Adrenal gland (tissue), 12 donors: ENCODE results near the gene GRID1. TPM values are rescaled to one million over a fixed set of nuclear protein-coding genes. Genes with fewer than 3 reads are reported as not detected.

Experiments
- DNase-seq, 7 donors: peaks; one replicate each; pipeline ENCODE4 v3.0.0-alpha.2; 2019 to 2020
- H3K27ac ChIP-seq, 5 donors: fragments of 200-600 bp; sonication (generic) in 4 of 5; 1 replicate in 3 of 5; 2 replicates in 2 of 5; pipeline versions ENCODE4 v1.5.1 to v1.8.0; 2016 to 2020; ENCODE audit warnings: mild to moderate bottlenecking in 1 of 5
- H3K27me3 ChIP-seq: fragments of 200-600 bp; 2 replicates; pipeline ENCODE4 v1.8.0; 2021
- H3K36me3 ChIP-seq, 2 donors: fragments of 200-600 bp; replicated peaks in 1 of 2; 1 replicate in 1 of 2; 2 replicates in 1 of 2; pipeline versions ENCODE4 v1.5.1 to v1.8.0; 2018 to 2022
- H3K4me1 ChIP-seq, 2 donors: fragments of 200-600 bp; replicated peaks in 1 of 2; 1 replicate in 1 of 2; 2 replicates in 1 of 2; pipeline versions ENCODE4 v1.5.1 to v1.8.0; 2018 to 2021
- H3K4me3 ChIP-seq, 4 donors: fragments of 200-600 bp; sonication (generic) in 3 of 4; one replicate each; pipeline ENCODE4 v1.5.1; 2016 to 2018
- H3K9me3 ChIP-seq, 3 donors: fragments of 200-600 bp; sonication (generic) in 1 of 3; replicated peaks in 1 of 3; 1 replicate in 2 of 3; 2 replicates in 1 of 3; pipeline versions ENCODE4 v1.5.1 to v1.8.0; 2016 to 2021
- POLR2A ChIP-seq, 2 donors: fragments of 450-650 bp; IDR thresholded peaks; one replicate each; pipeline ENCODE4 v1.6.1; 2017; ENCODE audit warnings: antibody characterized with exemption in 2 of 2, mild to moderate bottlenecking in 2 of 2, moderate library complexity in 1 of 2
- WGBS, 4 donors: extraction: QIAGEN DNeasy Blood & Tissue Kit in 2 of 4; methylation state at CpG; one replicate each; pipeline versions ENCODE4 v1.1.5 to v1.1.7; 2013 to 2017; 5-methylcytosine and 5-hydroxymethylcytosine counted together
- intact Hi-C, 2 donors: fragments of 100-400 bp; cut with DNase I; formaldehyde crosslinking; loops; one replicate each; pipeline versions ENCODE4 v1.14.1 to v1.15.0; 2022 to 2023
- polyA plus RNA-seq, 3 donors: library from polyadenylated mRNA; stranded (reverse); fragments of 200-250 nt in 2 of 3; fragments of 350-450 nt in 1 of 3; fragmentation: Illumina TruSeq in 1 of 3; extraction: RNeasy Lipid Tissue Mini Kit (QIAGEN cat#74804) in 1 of 3; gene quantifications; one replicate each; pipeline ENCODE4 v1.2.3, GENCODE V29; 2013 to 2014
- total RNA-seq, 9 donors: library from RNA; depleted of rRNA in 4 of 9; stranded (reverse); fragments of >200 nt in 4 of 9; fragments of 120-200 nt in 1 of 9; fragmentation: NEBNext Ultra II Directional in 1 of 9; extraction: Animal tissue kit (Norgen Biotek cat#: 25700) in 1 of 9; gene quantifications; one replicate each; pipeline versions ENCODE4 v1.1.0 to v1.2.4, GENCODE V29; 2013 to 2023
- TF ChIP-seq, protein P1 (sequence below), 6 experiments: fragments of 450-650 bp in 4 of 6; fragments of 200-600 bp in 2 of 6; sonication (generic) in 1 of 6; IDR thresholded peaks; 1 replicate in 5 of 6; 2 replicates in 1 of 6; pipeline versions ENCODE4 v1.5.1 to v1.8.0; 2016 to 2021; ENCODE audit warnings: antibody characterized with exemption in 6 of 6, mild to moderate bottlenecking in 2 of 6, moderate library complexity in 1 of 6
- donor health status: healthy with polysubstance abuse.
- donor health status: Bipolar disorder and iron deficiency.
- donor health status: DM: yes; HTN: yes; CAD: no.
- donor health status: DM: no; HTN: no; CAD: no.
- donor health status: DM: no; HTN: no; CAD: no.
- donor health status: DM: yes; HTN: yes; CAD: no.

The GRID1 gene
- total and polyA plus RNA-seq, 12 donors = 2.2 to 8.0 (median 4.1) TPM

DNA sequence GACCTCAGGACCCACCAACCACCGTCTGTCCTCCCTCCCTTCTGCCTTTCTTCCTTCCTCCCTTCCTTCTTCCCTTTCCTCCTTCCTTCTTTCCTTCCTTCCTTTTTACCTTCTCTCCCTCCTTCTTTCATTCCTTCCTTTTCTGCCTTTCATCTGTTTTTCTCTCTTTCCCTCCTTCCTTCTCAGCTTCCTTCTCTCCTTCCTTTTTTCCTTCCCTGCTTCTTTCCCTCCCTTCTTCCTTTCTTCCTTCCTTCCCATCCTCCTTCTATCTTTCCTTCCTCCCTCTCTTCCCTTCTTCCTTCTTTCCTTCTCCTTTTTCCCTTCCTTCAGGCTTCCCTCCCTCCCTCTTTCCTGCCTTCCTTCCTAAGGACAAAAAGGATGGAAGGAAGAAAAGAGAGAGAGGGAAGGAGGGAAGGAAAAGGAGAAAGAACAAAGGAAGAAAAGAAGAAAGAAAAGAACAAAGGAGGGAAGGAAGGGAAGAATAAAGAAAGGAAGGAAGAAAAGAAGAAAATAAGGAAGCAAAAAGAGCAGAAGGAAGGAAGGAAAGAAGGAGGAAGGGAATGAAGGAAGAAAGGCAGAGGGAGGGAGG is 405.0 kb downstream of the GRID1 start:
- H3K4me3 ChIP-seq = no peak overlapping the region
- intact Hi-C loops = no loop called here
- 76 to 90% (median 81%) methylated on average over 1 of the region's 1 CpG for WGBS, 4 donors

DNA sequence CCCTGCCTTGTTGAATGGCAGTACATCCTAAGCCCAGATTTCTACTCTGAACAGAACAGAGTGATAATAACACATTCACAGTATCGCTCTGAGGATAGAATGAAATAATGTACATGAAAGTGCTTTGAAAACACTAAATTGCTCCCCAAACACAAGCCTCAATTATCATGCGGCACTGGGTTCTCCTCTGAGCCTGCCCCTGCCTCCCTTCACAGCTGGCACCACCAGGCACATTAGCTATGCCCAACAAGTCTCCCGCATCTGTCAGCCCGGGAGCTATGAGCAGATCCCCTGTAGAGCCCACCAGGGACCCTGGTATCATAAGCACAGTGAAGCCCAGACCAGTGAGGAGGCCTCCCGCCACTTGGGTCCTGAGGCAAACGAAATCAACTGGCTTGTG is 405.5 kb downstream of the GRID1 start:
- Histone ChIP-seq H3K9me3 (no peaks in the 10 kb centered on the region), H3K27ac (no peak overlapping the region), H3K27me3 (no peaks in the 10 kb centered on the region), H3K4me1 (no peaks in the 10 kb centered on the region), H3K4me3 (no peak overlapping the region), H3K36me3 (no peaks in the 10 kb centered on the region)
- intact Hi-C loops = no loop called here
- no peak for TF ChIP-seq POLR2A (IDR thresholded peaks at IDR 0.05)
- TF ChIP-seq, protein P1, sequence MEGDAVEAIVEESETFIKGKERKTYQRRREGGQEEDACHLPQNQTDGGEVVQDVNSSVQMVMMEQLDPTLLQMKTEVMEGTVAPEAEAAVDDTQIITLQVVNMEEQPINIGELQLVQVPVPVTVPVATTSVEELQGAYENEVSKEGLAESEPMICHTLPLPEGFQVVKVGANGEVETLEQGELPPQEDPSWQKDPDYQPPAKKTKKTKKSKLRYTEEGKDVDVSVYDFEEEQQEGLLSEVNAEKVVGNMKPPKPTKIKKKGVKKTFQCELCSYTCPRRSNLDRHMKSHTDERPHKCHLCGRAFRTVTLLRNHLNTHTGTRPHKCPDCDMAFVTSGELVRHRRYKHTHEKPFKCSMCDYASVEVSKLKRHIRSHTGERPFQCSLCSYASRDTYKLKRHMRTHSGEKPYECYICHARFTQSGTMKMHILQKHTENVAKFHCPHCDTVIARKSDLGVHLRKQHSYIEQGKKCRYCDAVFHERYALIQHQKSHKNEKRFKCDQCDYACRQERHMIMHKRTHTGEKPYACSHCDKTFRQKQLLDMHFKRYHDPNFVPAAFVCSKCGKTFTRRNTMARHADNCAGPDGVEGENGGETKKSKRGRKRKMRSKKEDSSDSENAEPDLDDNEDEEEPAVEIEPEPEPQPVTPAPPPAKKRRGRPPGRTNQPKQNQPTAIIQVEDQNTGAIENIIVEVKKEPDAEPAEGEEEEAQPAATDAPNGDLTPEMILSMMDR (IDR thresholded peaks at IDR 0.05) = no peak
- WGBS, 4 donors = 85 to 91% (median 88%) methylated on average over 6 of the region's 6 CpGs
- DNase-seq = no peak

More for the DNA sequence above, 405.0 kb downstream of the GRID1 start:
- H3K4me1 ChIP-seq = no peaks in the 10 kb centered on the region
- no peak for TF ChIP-seq POLR2A (IDR thresholded peaks at IDR 0.05)
- TF ChIP-seq, protein P1 (IDR thresholded peaks at IDR 0.05) = no peak
- no peaks in the 10 kb centered on the region for H3K36me3 ChIP-seq
- H3K9me3 ChIP-seq = no peaks in the 10 kb centered on the region
- no peak for DNase-seq
- no peaks in the 10 kb centered on the region for H3K27me3 ChIP-seq
- no peak overlapping the region for H3K27ac ChIP-seq

DNA sequence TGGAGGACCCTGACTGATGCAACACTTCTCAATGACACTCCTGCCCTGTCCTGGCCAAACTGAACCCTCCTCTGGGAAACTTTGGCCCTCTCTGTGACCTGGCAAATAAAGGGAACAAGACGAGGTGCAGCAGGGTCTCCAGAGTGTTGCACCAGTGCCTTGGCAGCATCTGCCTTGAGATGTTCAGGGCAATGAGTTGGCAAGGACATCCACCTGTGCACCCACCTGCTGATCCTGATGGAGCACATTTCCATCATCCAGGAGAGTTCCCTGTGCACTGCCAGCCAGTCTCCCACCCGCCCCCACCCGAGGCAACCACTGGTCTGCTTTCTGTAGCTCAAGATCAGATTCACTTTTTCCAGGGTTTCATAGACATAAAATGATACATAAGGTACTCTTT is 407.4 kb downstream of the GRID1 start:
- intact Hi-C loops = no loop called here
- Histone ChIP-seq H3K4me1 (no peaks in the 10 kb centered on the region), H3K9me3 (no peaks in the 10 kb centered on the region), H3K36me3 (no peaks in the 10 kb centered on the region), H3K27ac (no peak overlapping the region), H3K4me3 (no peak overlapping the region), H3K27me3 (no peaks in the 10 kb centered on the region)
- whole genome bisulfite sequencing, 4 donors = 56 to 83% (median 66%) methylated on average over 2 to 3 of the region's 3 CpGs
- no peak for DNase-seq
- TF ChIP-seq, protein P1 (IDR thresholded peaks at IDR 0.05) = no peak
- TF ChIP-seq POLR2A (IDR thresholded peaks at IDR 0.05) = no peak

DNA sequence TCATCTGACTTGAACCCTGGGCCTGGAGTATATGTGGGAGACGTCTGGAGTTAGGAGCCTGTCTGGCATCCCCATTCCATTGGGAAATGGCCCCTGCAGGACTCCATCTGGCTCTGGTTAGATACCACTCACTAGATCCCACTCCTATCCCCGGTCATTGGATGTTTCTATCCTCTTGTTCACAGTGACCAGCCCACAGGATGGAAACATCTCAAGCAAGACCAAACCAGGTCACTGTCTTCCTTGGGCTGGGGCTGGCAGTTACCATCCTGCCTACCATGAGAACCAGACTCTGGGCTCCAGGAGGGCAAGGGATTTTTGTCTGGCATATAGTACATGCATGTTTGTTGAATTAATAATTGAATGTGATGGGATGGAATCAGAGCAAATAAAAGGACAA is 415.7 kb downstream of the GRID1 start:
- no peaks in the 10 kb centered on the region for H3K9me3 ChIP-seq
- no peak overlapping the region for H3K27ac ChIP-seq
- no peaks in the 10 kb centered on the region for H3K4me1 ChIP-seq
- no peak for TF ChIP-seq POLR2A (IDR thresholded peaks at IDR 0.05)
- TF ChIP-seq, protein P1 (IDR thresholded peaks at IDR 0.05) = no peak
- intact Hi-C loops = no loop called here
- H3K36me3 ChIP-seq = no peaks in the 10 kb centered on the region
- DNase-seq = no peak
- no peaks in the 10 kb centered on the region for H3K27me3 ChIP-seq
- 64 to 100% (median 74%) methylated on average over 1 to 2 of the region's 2 CpGs for WGBS, 4 donors
- no peak overlapping the region for H3K4me3 ChIP-seq
